ENCODE results near the gene RAB44. TPM values are rescaled to one million over a fixed set of nuclear protein-coding genes. Genes with fewer than 3 reads are reported as not detected.

The RAB44 gene
- total RNA-seq, 1 experiment from 2014 or later = 0.09 TPM

DNA sequence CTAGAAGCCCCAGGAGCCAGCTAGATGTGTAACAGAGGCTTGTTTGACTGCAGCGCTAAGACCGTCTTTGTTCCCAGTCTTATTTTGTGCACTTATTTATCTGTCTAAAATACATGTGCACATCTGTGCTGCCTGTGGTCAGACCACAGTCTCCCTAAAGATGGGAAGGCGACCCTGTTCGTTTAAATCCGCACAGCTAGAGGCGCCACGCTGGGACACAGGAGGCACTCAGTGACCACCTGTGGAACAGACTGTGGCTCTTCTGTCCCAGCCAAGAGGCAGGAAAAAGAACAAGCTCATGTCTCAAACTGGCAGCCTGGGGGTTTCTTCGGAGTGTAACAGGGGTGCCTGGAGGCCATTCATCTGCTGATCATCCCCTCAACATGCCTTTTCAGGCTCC is 74.8 kb downstream of the RAB44 start:
- POLR2A ChIA-PET = no interaction called here
- CTCF ChIA-PET = interaction anchor here (0.6 to 1.6 kb wide), 6 partner anchors 10 to 80 kb away, joined by 3 to 6 read pairs (median 4); no protein-coding TSS in a partner anchor
- no peaks in the 10 kb centered on the region for H3K36me3 Mint-ChIP-seq (ENCODE audit: insufficient read depth, unreplicated experiment)
- peaks cover 17% of the 10 kb centered on the region for H3K4me1 Mint-ChIP-seq (ENCODE audit: insufficient read depth, unreplicated experiment)
- H3K27ac Mint-ChIP-seq (ENCODE audit: low read depth, unreplicated experiment) = no peak overlapping the region
- intact Hi-C loops (cut with micrococcal nuclease) = no loop called here
- H3K9me3 Mint-ChIP-seq (ENCODE audit: unreplicated experiment) = no peaks in the 10 kb centered on the region
- no peak for DNase-seq (ENCODE audit: unreplicated experiment)
- no TSS peak for BruUV-seq (replicated peaks)
- TF ChIP-seq, protein P1, sequence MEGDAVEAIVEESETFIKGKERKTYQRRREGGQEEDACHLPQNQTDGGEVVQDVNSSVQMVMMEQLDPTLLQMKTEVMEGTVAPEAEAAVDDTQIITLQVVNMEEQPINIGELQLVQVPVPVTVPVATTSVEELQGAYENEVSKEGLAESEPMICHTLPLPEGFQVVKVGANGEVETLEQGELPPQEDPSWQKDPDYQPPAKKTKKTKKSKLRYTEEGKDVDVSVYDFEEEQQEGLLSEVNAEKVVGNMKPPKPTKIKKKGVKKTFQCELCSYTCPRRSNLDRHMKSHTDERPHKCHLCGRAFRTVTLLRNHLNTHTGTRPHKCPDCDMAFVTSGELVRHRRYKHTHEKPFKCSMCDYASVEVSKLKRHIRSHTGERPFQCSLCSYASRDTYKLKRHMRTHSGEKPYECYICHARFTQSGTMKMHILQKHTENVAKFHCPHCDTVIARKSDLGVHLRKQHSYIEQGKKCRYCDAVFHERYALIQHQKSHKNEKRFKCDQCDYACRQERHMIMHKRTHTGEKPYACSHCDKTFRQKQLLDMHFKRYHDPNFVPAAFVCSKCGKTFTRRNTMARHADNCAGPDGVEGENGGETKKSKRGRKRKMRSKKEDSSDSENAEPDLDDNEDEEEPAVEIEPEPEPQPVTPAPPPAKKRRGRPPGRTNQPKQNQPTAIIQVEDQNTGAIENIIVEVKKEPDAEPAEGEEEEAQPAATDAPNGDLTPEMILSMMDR (IDR thresholded peaks at IDR 0.05; ENCODE audit: unreplicated experiment) = no peak
- H3K4me3 Mint-ChIP-seq (ENCODE audit: unreplicated experiment) = no peak overlapping the region
- peaks cover 17% of the 10 kb centered on the region for H3K27me3 Mint-ChIP-seq (ENCODE audit: insufficient read depth, unreplicated experiment)

GRCh38 chr6:36774331-36774730 is 76.7 kb downstream of the RAB44 start:
- H3K27me3 Mint-ChIP-seq (ENCODE audit: insufficient read depth, unreplicated experiment) = peaks cover 22% of the 10 kb centered on the region
- no peaks in the 10 kb centered on the region for H3K9me3 Mint-ChIP-seq (ENCODE audit: unreplicated experiment)
- H3K4me3 Mint-ChIP-seq (ENCODE audit: unreplicated experiment) = no peak overlapping the region
- TF ChIP-seq, protein P1 (IDR thresholded peaks at IDR 0.05; ENCODE audit: unreplicated experiment) = no peak
- H3K4me1 Mint-ChIP-seq (ENCODE audit: insufficient read depth, unreplicated experiment) = peaks cover 14% of the 10 kb centered on the region
- no peak for DNase-seq (ENCODE audit: unreplicated experiment)
- H3K27ac Mint-ChIP-seq (ENCODE audit: low read depth, unreplicated experiment) = no peak overlapping the region
- ChIA-PET POLR2A (no interaction called here), CTCF (interaction anchor here (0.6 to 1.2 kb wide), 5 partner anchors 8 to 174 kb away, joined by 3 to 9 read pairs (median 4); no protein-coding TSS in a partner anchor)
- intact Hi-C loops (cut with micrococcal nuclease) = no loop called here
- no peaks in the 10 kb centered on the region for H3K36me3 Mint-ChIP-seq (ENCODE audit: insufficient read depth, unreplicated experiment)
- BruUV-seq (replicated peaks) = no TSS peak

DNA sequence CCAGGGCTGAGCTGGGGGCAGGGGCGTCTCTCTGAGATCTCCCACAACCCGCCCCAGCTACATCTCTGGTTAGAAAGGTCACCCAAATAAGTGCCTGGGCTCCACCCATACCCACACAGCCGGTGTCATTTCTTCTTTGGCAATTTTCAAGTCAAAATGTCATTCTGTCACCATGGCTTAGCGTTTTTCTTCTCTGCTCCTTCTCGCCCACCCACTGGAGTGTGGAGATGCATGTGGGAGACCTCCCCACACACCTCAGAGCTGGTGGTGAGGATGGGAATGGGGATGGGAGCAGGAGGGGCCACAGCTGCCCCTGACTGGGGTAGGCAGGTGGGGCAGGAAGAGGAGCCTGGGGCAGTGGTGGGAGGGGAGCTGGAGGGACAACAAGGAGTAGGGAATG is 78.5 kb downstream of the RAB44 start:
- H3K4me1 Mint-ChIP-seq (ENCODE audit: insufficient read depth, unreplicated experiment) = no peaks in the 10 kb centered on the region
- CTCF ChIA-PET = interaction anchor here (0.7 to 1.0 kb wide), 3 partner anchors 11 to 52 kb away, joined by 3 to 4 read pairs (median 3); no protein-coding TSS in a partner anchor
- TF ChIP-seq, protein P1 (IDR thresholded peaks at IDR 0.05; ENCODE audit: unreplicated experiment) = no peak
- no peaks in the 10 kb centered on the region for H3K36me3 Mint-ChIP-seq (ENCODE audit: insufficient read depth, unreplicated experiment)
- intact Hi-C loops (cut with micrococcal nuclease) = no loop called here
- H3K9me3 Mint-ChIP-seq (ENCODE audit: unreplicated experiment) = no peaks in the 10 kb centered on the region
- no peak for DNase-seq (ENCODE audit: unreplicated experiment)
- H3K4me3 Mint-ChIP-seq (ENCODE audit: unreplicated experiment) = no peak overlapping the region
- POLR2A ChIA-PET = no interaction called here
- no TSS peak for BruUV-seq (replicated peaks)
- H3K27ac Mint-ChIP-seq (ENCODE audit: low read depth, unreplicated experiment) = no peak overlapping the region
- peaks cover 22% of the 10 kb centered on the region for H3K27me3 Mint-ChIP-seq (ENCODE audit: insufficient read depth, unreplicated experiment)

DNA sequence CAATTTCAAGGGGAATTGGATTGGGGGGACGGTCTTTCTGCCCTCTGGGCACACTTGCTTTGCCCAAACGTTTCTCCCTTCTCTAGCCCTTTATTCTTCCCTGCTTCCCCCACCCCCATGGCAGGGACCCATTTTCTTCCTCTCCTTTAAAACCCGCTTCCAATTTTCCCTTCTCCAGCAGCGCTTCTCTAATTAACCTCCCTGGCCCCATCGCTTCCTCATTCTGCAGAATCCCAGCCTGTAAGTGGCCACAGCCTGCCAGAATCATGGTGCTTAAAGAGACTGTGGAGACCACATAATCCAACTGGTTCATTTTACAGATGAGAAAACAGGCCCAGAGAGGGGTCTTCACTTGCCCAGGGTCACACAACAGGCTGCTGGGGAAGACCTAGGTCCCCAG is 80.2 kb downstream of the RAB44 start:
- Mint-ChIP-seq H3K27ac (ENCODE audit: low read depth, unreplicated experiment) (no peak overlapping the region), H3K27me3 (ENCODE audit: insufficient read depth, unreplicated experiment) (peaks cover 22% of the 10 kb centered on the region), H3K36me3 (ENCODE audit: insufficient read depth, unreplicated experiment) (no peaks in the 10 kb centered on the region), H3K9me3 (ENCODE audit: unreplicated experiment) (no peaks in the 10 kb centered on the region), H3K4me3 (ENCODE audit: unreplicated experiment) (no peak overlapping the region), H3K4me1 (ENCODE audit: insufficient read depth, unreplicated experiment) (no peaks in the 10 kb centered on the region)
- no peak for DNase-seq (ENCODE audit: unreplicated experiment)
- TF ChIP-seq, protein P1 (IDR thresholded peaks at IDR 0.05; ENCODE audit: unreplicated experiment) = no peak
- no TSS peak for BruUV-seq (replicated peaks)
- intact Hi-C loops (cut with micrococcal nuclease) = no loop called here
- ChIA-PET POLR2A (no interaction called here), CTCF (interaction anchor here (1.5 kb wide), 1 partner anchor 11 kb away, joined by 5 read pairs; no protein-coding TSS in a partner anchor)

Measured in MCF 10A (cell line).